Activated B cell treated with CpG ODN at 0.5 μM for 24 hours (primary cell): ENCODE results near the gene HHLA2. TPM values are rescaled to one million over a fixed set of nuclear protein-coding genes. Genes with fewer than 3 reads are reported as not detected.

ENCODE experiments used
- ATAC-seq: fragments of 200-7000 bp; cut with Tn5 transposase; one replicate; pipeline ENCODE4 v1.10.0; 2021; ENCODE audit warnings: low read depth, mild to moderate bottlenecking, moderate library complexity
- CTCF ChIA-PET: fragments of 350-600 bp; sonication (Branson Sonifier 250); formaldehyde crosslinking; loops from one replicate; lab custom pipeline; 2021; ENCODE audit warnings: antibody characterized with exemption; lab: Charles Lee
- POLR2A ChIA-PET: fragments of 350-600 bp; sonication (Branson Sonifier 250); formaldehyde crosslinking; loops from one replicate; lab custom pipeline; 2021; ENCODE audit warnings: antibody characterized with exemption; lab: Charles Lee
- DNase-seq: peaks from one replicate; pipeline ENCODE4 v3.0.0; 2022
- H3K27ac Mint-ChIP-seq: one replicate; pipeline ENCODE4 v1.8.0; 2020; ENCODE audit warnings: mixed read lengths
- H3K27me3 Mint-ChIP-seq: one replicate; pipeline ENCODE4 v1.8.0; 2021; ENCODE audit warnings: mixed read lengths
- H3K36me3 Mint-ChIP-seq: one replicate; pipeline ENCODE4 v1.8.0; 2021; ENCODE audit warnings: low read depth, mixed read lengths
- H3K4me1 Mint-ChIP-seq: one replicate; pipeline ENCODE4 v1.8.0; 2021; ENCODE audit warnings: mixed read lengths
- H3K4me3 Mint-ChIP-seq: one replicate; pipeline ENCODE4 v1.8.0; 2020; ENCODE audit warnings: mild to moderate bottlenecking, mixed read lengths
- H3K9me3 Mint-ChIP-seq: one replicate; pipeline ENCODE4 v1.8.0; 2020; ENCODE audit warnings: mixed read lengths
- intact Hi-C: fragments of 100-400 bp; cut with micrococcal nuclease; formaldehyde crosslinking; loops from one replicate; pipeline ENCODE4 v1.15.1; 2024
- total RNA-seq: library from RNA; stranded (reverse); gene quantifications from 2 replicates; pipeline ENCODE4 v1.2.3, GENCODE V29; 2022
- TF ChIP-seq, protein P1 (sequence below): fragments of 200-600 bp; IDR thresholded peaks from one replicate; pipeline ENCODE4 v1.8.0; 2022; ENCODE audit warnings: antibody characterized with exemption, mild to moderate bottlenecking

The HHLA2 gene
- total RNA-seq, 1 donor from 2014 or later = 1.00 TPM

DNA sequence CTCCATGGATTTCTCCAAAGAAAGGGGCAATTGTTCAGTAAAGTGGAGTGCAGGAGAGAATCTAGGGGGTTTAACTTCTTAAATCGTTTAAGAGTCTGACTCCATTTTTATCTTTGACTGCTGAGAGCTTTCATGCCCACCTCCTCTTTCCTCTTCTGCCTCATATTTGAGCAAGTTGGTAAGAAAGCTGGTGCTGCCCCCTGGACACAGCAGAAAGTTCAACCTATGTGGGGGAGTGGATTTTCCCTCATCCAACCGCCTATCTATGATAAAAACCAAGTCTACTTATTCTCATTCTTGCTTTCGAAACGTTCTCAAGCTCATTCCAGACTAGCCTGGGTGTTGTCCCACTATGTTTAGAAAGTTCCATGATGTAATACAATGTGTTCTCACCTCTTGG, 26.0 kb downstream of the HHLA2 start:
- Mint-ChIP-seq H3K9me3 (peaks cover 4% of the 10 kb centered on the region), H3K27ac (peak overlapping the region; percentile 57), H3K4me3 (no peak overlapping the region), H3K36me3 (no peaks in the 10 kb centered on the region), H3K27me3 (no peaks in the 10 kb centered on the region), H3K4me1 (peaks cover 14% of the 10 kb centered on the region)
- POLR2A ChIA-PET = interaction anchor here (0.7 to 1.4 kb wide), 3 partner anchors 190 to 198 kb away, joined by 3 to 8 read pairs (median 3); no protein-coding TSS in a partner anchor
- DNase-seq (no peak), ATAC-seq (peak; percentile 91)
- CTCF ChIA-PET = interaction anchor here (0.9 to 2.7 kb wide), 14 partner anchors 9 to 646 kb away, joined by 3 to 16 read pairs (median 4); no protein-coding TSS in a partner anchor
- intact Hi-C loops = loop anchor here (1.0 to 5.0 kb wide), 8 partner anchors 100 to 1084 kb away; partner anchors contain the start of genes CD47 and IFT57
- TF ChIP-seq, protein P1, sequence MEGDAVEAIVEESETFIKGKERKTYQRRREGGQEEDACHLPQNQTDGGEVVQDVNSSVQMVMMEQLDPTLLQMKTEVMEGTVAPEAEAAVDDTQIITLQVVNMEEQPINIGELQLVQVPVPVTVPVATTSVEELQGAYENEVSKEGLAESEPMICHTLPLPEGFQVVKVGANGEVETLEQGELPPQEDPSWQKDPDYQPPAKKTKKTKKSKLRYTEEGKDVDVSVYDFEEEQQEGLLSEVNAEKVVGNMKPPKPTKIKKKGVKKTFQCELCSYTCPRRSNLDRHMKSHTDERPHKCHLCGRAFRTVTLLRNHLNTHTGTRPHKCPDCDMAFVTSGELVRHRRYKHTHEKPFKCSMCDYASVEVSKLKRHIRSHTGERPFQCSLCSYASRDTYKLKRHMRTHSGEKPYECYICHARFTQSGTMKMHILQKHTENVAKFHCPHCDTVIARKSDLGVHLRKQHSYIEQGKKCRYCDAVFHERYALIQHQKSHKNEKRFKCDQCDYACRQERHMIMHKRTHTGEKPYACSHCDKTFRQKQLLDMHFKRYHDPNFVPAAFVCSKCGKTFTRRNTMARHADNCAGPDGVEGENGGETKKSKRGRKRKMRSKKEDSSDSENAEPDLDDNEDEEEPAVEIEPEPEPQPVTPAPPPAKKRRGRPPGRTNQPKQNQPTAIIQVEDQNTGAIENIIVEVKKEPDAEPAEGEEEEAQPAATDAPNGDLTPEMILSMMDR = no peak

DNA sequence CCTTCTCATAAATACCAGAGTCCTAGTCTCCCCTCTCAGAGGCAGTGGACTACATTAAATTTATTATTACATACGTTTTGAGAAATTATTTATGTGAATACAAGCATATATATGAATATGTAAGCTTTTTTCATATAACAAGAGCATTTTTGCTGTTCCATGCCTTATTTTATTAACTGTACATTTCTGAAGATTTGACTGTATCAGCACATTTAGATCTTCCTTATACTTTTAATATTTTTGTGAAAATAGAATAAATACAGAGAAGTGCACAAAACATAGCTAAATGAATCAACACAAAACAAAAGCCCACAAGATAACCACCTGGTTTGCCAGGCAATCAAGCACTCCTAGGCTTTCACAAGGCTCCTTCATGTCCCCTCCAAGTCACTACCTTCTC, 27.8 kb downstream of the HHLA2 start:
- CTCF ChIA-PET = no interaction called here
- ATAC-seq = no peak

DNA sequence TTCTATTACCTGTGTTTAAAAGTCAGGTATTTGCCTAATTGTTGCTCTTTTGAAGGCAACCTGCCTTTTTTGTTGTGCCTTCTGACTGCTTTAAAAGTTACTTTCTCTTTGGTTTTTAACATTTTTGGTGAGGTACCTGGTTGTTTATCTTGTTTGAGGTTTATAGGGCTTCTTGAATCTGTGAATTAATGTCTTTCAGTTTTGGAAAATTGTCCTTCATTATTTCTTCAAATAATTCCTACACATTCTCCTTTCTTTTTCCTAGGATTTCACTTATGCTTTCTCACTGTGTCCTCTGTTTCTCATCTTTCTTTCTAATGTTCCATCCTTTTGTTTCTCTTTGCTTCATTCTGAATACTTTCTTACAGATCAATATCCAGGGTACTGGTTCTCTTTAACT, 30.8 kb downstream of the HHLA2 start:
- no peak for DNase-seq
- ATAC-seq = no peak
- intact Hi-C loops = no loop called here
- Mint-ChIP-seq H3K27ac (no peak overlapping the region), H3K9me3 (peaks cover 5% of the 10 kb centered on the region), H3K36me3 (no peaks in the 10 kb centered on the region), H3K4me3 (no peak overlapping the region), H3K4me1 (peaks cover 4% of the 10 kb centered on the region), H3K27me3 (no peaks in the 10 kb centered on the region)
- ChIA-PET CTCF (no interaction called here), POLR2A (no interaction called here)
- TF ChIP-seq, protein P1 = no peak

More for the DNA sequence above, 27.8 kb downstream of the HHLA2 start:
- Mint-ChIP-seq H3K9me3 (peaks cover 5% of the 10 kb centered on the region), H3K27ac (no peak overlapping the region), H3K27me3 (no peaks in the 10 kb centered on the region), H3K36me3 (no peaks in the 10 kb centered on the region), H3K4me1 (peaks cover 14% of the 10 kb centered on the region), H3K4me3 (no peak overlapping the region)
- no peak for DNase-seq
- POLR2A ChIA-PET = no interaction called here
- intact Hi-C loops = loop anchor here (5.0 kb wide), 2 partner anchors 262 to 467 kb away; no protein-coding TSS in a partner anchor
- TF ChIP-seq, protein P1 = no peak

DNA sequence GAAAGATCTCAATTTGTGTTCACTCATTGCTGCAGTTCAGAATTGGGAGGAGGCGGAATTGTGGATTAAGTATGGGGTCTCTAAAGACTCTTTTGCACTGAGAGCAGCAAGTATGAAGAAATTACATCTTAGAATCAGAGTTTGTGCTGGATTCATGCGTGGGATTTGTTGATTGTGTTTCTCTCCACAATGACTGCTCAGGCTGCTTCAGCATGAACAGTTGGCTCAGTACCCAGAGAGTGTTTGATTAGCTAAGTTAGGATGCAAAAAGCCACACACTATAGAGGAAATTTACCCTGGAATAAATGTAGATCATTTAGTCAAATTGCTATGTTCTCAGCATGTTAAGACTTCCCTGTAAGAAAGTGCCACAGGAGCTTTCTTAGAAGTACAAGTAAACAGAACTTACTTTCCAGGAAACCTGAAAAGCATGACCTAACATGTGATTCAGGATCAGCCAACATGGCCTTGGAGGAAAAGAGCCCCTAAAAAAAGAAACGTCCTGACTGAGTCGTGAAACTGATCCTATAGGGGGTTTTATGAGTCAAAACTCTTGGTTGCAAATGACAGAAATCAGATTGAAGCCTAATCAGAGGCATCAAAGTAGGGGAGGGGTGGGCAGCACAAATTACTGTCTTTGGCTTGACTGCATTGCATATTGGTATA, 32.6 kb downstream of the HHLA2 start:
- H3K9me3 Mint-ChIP-seq = peaks cover 5% of the 10 kb centered on the region
- POLR2A ChIA-PET = no interaction called here

DNA sequence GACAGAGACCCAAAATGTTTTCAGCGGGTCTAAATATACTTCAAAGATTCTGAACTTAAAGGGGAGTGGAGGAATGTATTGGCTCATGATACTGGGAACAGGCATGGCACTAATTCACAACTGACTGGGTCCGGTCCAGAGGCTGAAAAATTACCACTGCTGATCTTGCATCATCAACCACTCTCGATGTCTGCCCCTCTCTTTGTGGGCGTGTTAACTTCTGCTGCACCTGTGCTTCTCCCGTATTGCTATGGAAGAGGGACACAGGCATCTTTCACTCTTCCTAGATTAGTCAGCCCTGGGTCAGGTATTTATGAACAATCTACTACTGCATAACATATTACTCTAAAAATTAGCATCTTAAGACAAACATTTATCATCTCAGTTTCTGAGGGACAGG, 33.2 kb downstream of the HHLA2 start:
- intact Hi-C loops = no loop called here
- Mint-ChIP-seq H3K27ac (no peak overlapping the region), H3K36me3 (no peaks in the 10 kb centered on the region), H3K4me3 (no peak overlapping the region), H3K27me3 (no peaks in the 10 kb centered on the region), H3K9me3 (peaks cover 5% of the 10 kb centered on the region), H3K4me1 (no peaks in the 10 kb centered on the region)
- POLR2A ChIA-PET = no interaction called here
- TF ChIP-seq, protein P1 = no peak
- no peak for DNase-seq
- ATAC-seq = no peak
- CTCF ChIA-PET = no interaction called here

More for the DNA sequence above, 32.6 kb downstream of the HHLA2 start:
- TF ChIP-seq, protein P1 = no peak
- Mint-ChIP-seq H3K27me3 (no peaks in the 10 kb centered on the region), H3K27ac (no peak overlapping the region), H3K4me3 (no peak overlapping the region), H3K36me3 (no peaks in the 10 kb centered on the region), H3K4me1 (no peaks in the 10 kb centered on the region)
- ATAC-seq (no peak), DNase-seq (no peak)
- CTCF ChIA-PET = no interaction called here
- intact Hi-C loops = no loop called here
